Endothelial cell of umbilical vein (primary cell): Measurements from ENCODE around the gene MYOG. TPM values are rescaled to one million over a fixed set of nuclear protein-coding genes. Genes with fewer than 3 reads are reported as not detected.

Source experiments
- BruUV-seq: library from RNA; stranded (reverse); fragments of 400-500 nt; replicated peaks from 2 replicates; lab custom pipeline; 2021; lab: Mats Ljungman, UMichigan
- CTCF ChIA-PET: fragments of 300-600, 350-600 bp; sonication (Branson Sonifier 250); formaldehyde crosslinking; loops from one replicate; lab custom pipeline; 2021; ENCODE audit warnings: antibody characterized with exemption, inconsistent platforms; lab: Charles Lee
- POLR2A ChIA-PET: fragments of 300-600, 350-600 bp; sonication (Branson Sonifier 250); formaldehyde crosslinking; loops from one replicate; lab custom pipeline; 2021; ENCODE audit warnings: antibody characterized with exemption, inconsistent platforms; lab: Charles Lee
- DNase-seq: peaks from one replicate; pipeline ENCODE4 v3.0.0-alpha.2; 2011; ENCODE audit warnings: low read depth, low spot score
- FAIRE-seq: peaks from 2 replicates; lab custom pipeline; 2011; peaks lifted over from hg19 to GRCh38; lab: Jason Lieb, UNC
- H2AFZ ChIP-seq: 2 replicates; pipeline ENCODE4 v1.6.0; 2012; ENCODE audit warnings: low read depth, low read length, control low read depth, inconsistent platforms
- H3K27ac ChIP-seq: 2 replicates; pipeline ENCODE4 v1.5.1; 2011; ENCODE audit warnings: low read depth, mild to moderate bottlenecking, control low read depth, low read length, moderate library complexity; ENCODE audit not compliant: insufficient read depth
- H3K27me3 ChIP-seq, 2 experiments: 2 replicates each; pipeline versions ENCODE4 v1.6.0 to v1.6.1; 2011; ENCODE audit warnings: low read length in 2 of 2, mixed read lengths in 1 of 2; ENCODE audit not compliant: control insufficient read depth in 2 of 2, insufficient read depth in 2 of 2
- H3K36me3 ChIP-seq, 2 experiments: 2 replicates in 1 of 2; 3 replicates in 1 of 2; pipeline ENCODE4 v1.5.1; 2011; ENCODE audit warnings: low read length in 2 of 2, mild to moderate bottlenecking in 1 of 2, moderate library complexity in 1 of 2; ENCODE audit not compliant: control insufficient read depth in 2 of 2, insufficient read depth in 2 of 2; ENCODE audit errors: extremely low read depth in 1 of 2
- H3K4me1 ChIP-seq: 3 replicates; pipeline ENCODE4 v1.5.1; 2011; ENCODE audit warnings: mild to moderate bottlenecking, low read length; ENCODE audit not compliant: control insufficient read depth, insufficient read depth; ENCODE audit errors: extremely low read depth
- H3K4me2 ChIP-seq: 2 replicates; pipeline ENCODE4 v1.6.1; 2011; ENCODE audit warnings: low read length, control low read depth, mixed read lengths; ENCODE audit not compliant: insufficient read depth
- H3K4me3 ChIP-seq, 3 experiments: fragments of 200-600 bp in 1 of 3; sonication (generic), shearing (Covaris generic) in 1 of 3; replicated peaks in 1 of 3; 2 replicates each; pipeline ENCODE4 v1.5.1; 2011 to 2016; ENCODE audit warnings: control low read depth in 3 of 3, low read length in 3 of 3, mild to moderate bottlenecking in 2 of 3, inconsistent platforms in 1 of 3, low read depth in 1 of 3, moderate library complexity in 1 of 3; ENCODE audit not compliant: insufficient read depth in 1 of 3
- H3K79me2 ChIP-seq: 2 replicates; pipeline ENCODE4 v1.6.0; 2012; ENCODE audit warnings: low read length, inconsistent platforms; ENCODE audit not compliant: control insufficient read depth, insufficient read depth
- H3K9ac ChIP-seq: replicated peaks from 2 replicates; pipeline ENCODE3; 2011; ENCODE audit warnings: low read length, control low read depth; ENCODE audit not compliant: insufficient read depth; ENCODE audit errors: extremely low read depth
- H3K9me1 ChIP-seq: replicated peaks from 3 replicates; pipeline ENCODE4 v1.6.0; 2011; ENCODE audit warnings: mild to moderate bottlenecking, low read length; ENCODE audit not compliant: control insufficient read depth, insufficient read depth; ENCODE audit errors: extremely low read depth
- H3K9me3 ChIP-seq: replicated peaks from 2 replicates; pipeline ENCODE4 v1.5.1; 2012; ENCODE audit warnings: low read length, inconsistent platforms; ENCODE audit not compliant: control insufficient read depth, insufficient read depth
- H4K20me1 ChIP-seq: replicated peaks from 2 replicates; pipeline ENCODE3; 2011; ENCODE audit warnings: mild to moderate bottlenecking, low read length; ENCODE audit not compliant: control insufficient read depth, insufficient read depth; ENCODE audit errors: extremely low read depth
- EZH2 ChIP-seq: IDR thresholded peaks from 2 replicates; pipeline ENCODE4 v1.6.1; 2012; ENCODE audit warnings: borderline replicate concordance, low read depth, mild to moderate bottlenecking, moderate library complexity, low read length, inconsistent platforms; ENCODE audit not compliant: severe bottlenecking
- FOS ChIP-seq: IDR thresholded peaks from 2 replicates; pipeline ENCODE4 v1.6.1; 2011; ENCODE audit warnings: mild to moderate bottlenecking, low read length, moderate library complexity, borderline replicate concordance; ENCODE audit not compliant: insufficient read depth
- JUN ChIP-seq: IDR thresholded peaks from 2 replicates; pipeline ENCODE4 v1.6.1; 2011; ENCODE audit warnings: borderline replicate concordance, low read depth; ENCODE audit not compliant: insufficient read length, insufficient read depth
- MYC ChIP-seq: IDR thresholded peaks from one replicate; pipeline ENCODE4 v1.6.1; 2011; ENCODE audit warnings: mild to moderate bottlenecking, low read depth, low read length
- POLR2AphosphoS5 ChIP-seq: IDR thresholded peaks from 2 replicates; pipeline ENCODE4 v1.6.1; 2012; ENCODE audit warnings: low read depth, mild to moderate bottlenecking, control low read depth, low read length, moderate library complexity; ENCODE audit not compliant: insufficient read depth
- dilution Hi-C: fragments of 300-500 bp; cut with MboI; formaldehyde crosslinking; loops from one replicate; pipeline ENCODE4 v1.15.0; 2019; ENCODE audit warnings: low sequenced_read_pairs; ENCODE audit not compliant: extremely low pct_ligation_motif_present
- intact Hi-C: fragments of 100-400 bp; cut with micrococcal nuclease; formaldehyde crosslinking; loops from one replicate; pipeline ENCODE4 v1.10.0; 2022
- polyA plus RNA-seq, 4 experiments: library from polyadenylated mRNA; depleted of rRNA in 3 of 4; stranded (reverse) in 3 of 4; unstranded in 1 of 4; fragments of >200 nt; gene quantifications; 2 replicates each; pipeline versions ENCODE4 v1.2.1 to v1.2.3, GENCODE V29; 2011 to 2012; ENCODE audit warnings: missing spikeins in 1 of 4
- total RNA-seq: library from RNA; stranded (reverse); gene quantifications from 2 replicates; pipeline ENCODE4 v1.2.3, GENCODE V29; 2021
- TF ChIP-seq, protein P1 (sequence below), 2 donors: IDR thresholded peaks; 1 replicate in 1 of 2; 2 replicates in 1 of 2; pipeline ENCODE4 v1.5.1; 2011; ENCODE audit warnings: low read length in 2 of 2, mild to moderate bottlenecking in 2 of 2, moderate library complexity in 2 of 2, control low read depth in 1 of 2, inconsistent platforms in 1 of 2, low read depth in 1 of 2; ENCODE audit not compliant: insufficient read depth in 1 of 2; ENCODE audit errors: extremely low read depth in 1 of 2

The MYOG gene
- total and polyA plus RNA-seq, 2 donors (not counting 3 experiments of a cell fraction or from before 2014, with no cell fraction given) = not detected

GRCh38 chr1:203126151-203126865, 40.5 kb upstream of the MYOG start:
- H3K9me3 ChIP-seq = no peaks in the 10 kb centered on the region
- intact Hi-C loops = no loop called here
- H3K4me3 ChIP-seq = no peak overlapping the region
- no peaks in the 10 kb centered on the region for H3K9me1 ChIP-seq
- no peak overlapping the region for H3K9ac ChIP-seq
- H3K4me2 ChIP-seq = no peak overlapping the region
- DNase-seq (no peak), FAIRE-seq (no peak)
- no peaks in the 10 kb centered on the region for H3K36me3 ChIP-seq
- H3K4me1 ChIP-seq = peaks cover 4% of the 10 kb centered on the region
- no peaks in the 10 kb centered on the region for H4K20me1 ChIP-seq
- POLR2A ChIA-PET = no interaction called here
- TF ChIP-seq MYC = no peak
- no peak for TF ChIP-seq EZH2
- no peak for TF ChIP-seq POLR2AphosphoS5
- TF ChIP-seq FOS = no peak
- no peak for TF ChIP-seq JUN
- TF ChIP-seq, protein P1, sequence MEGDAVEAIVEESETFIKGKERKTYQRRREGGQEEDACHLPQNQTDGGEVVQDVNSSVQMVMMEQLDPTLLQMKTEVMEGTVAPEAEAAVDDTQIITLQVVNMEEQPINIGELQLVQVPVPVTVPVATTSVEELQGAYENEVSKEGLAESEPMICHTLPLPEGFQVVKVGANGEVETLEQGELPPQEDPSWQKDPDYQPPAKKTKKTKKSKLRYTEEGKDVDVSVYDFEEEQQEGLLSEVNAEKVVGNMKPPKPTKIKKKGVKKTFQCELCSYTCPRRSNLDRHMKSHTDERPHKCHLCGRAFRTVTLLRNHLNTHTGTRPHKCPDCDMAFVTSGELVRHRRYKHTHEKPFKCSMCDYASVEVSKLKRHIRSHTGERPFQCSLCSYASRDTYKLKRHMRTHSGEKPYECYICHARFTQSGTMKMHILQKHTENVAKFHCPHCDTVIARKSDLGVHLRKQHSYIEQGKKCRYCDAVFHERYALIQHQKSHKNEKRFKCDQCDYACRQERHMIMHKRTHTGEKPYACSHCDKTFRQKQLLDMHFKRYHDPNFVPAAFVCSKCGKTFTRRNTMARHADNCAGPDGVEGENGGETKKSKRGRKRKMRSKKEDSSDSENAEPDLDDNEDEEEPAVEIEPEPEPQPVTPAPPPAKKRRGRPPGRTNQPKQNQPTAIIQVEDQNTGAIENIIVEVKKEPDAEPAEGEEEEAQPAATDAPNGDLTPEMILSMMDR (IDR thresholded peaks at IDR 0.05; ENCODE audit: extremely low read depth in 1 of 2, insufficient read depth in 1 of 2, low read depth in 1 of 2, low read length in 2 of 2) = peak in 1 of 2 donors; percentile 33
- dilution Hi-C loops = no loop called here
- no peak overlapping the region for H3K27ac ChIP-seq
- H2AFZ ChIP-seq = no peak overlapping the region
- CTCF ChIA-PET = interaction anchor here (1.3 to 3.8 kb wide), 6 partner anchors 8 to 143 kb away, joined by 3 to 47 read pairs (median 12); partner anchors contain the start of gene MYOG
- H3K79me2 ChIP-seq = no peaks in the 10 kb centered on the region
- BruUV-seq = no TSS peak
- peaks cover 25 to 51% of the 10 kb centered on the region in 2 experiments for H3K27me3 ChIP-seq
